ENCODE measurements around the gene KLHL24.
"Not testable (repeated sequence)": the region's sequence is repeated elsewhere in the genome, so short reads cannot be mapped to it uniquely, and the experiment has no call there.

KLHL24 gene

GRCh38 chr3:183697610-183698317, 62.3 kb downstream of the KLHL24 start, which contains the start of gene YEATS2:
Gene YEATS2 (plus strand): TSS chr3:183697797. CDS start chr3:183715163, 17,366 bp downstream.
- DNase-seq, result peak; percentile 77

DNA sequence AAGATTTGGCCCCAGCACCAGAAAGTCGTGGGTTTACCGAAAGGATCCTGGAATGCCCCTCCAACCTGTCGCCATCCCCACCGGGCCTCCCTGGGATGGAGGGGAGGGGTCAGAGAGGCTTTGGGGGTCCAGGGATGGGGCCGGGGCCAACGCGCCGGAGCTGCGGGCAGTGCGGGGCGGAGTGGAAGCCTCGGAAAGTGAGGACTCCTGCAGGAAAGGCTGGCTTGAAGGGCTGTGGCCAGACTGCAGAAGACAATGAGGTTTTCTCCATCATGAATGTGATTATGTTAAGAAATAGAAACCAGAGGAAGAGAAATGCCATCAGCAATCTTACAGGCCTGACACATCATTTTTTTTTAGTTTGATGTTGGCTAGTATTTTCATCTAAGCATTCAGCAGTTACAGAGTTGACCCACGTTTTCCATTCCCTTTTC, 62.9 kb downstream of the KLHL24 start:
- peak; percentile 27 for DNase-seq

DNA sequence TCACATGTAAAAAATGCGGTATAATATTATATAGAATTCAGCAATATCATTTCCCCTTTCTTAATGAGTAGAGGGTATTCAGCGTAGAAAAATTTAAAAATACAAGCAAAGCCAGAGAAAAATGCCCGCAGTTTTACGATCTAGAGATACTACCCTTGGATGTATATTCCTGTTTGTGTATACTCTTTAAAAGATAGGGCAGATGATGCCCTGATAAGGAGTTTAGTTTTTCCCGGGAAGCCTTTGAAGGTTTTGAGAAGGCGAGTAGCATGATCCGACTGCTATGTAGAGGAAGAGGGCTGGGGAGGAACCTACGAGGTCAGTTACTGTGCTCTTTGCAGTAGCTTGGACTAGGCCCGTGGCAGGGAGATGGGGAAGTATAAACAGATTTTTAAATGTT, 63.3 kb downstream of the KLHL24 start:
- peak; percentile 4 for DNase-seq

- peak; percentile 13 for DNase-seq
These were observed 64.0 kb downstream of the KLHL24 start for GRCh38 chr3:183699238-183699947.

DNA sequence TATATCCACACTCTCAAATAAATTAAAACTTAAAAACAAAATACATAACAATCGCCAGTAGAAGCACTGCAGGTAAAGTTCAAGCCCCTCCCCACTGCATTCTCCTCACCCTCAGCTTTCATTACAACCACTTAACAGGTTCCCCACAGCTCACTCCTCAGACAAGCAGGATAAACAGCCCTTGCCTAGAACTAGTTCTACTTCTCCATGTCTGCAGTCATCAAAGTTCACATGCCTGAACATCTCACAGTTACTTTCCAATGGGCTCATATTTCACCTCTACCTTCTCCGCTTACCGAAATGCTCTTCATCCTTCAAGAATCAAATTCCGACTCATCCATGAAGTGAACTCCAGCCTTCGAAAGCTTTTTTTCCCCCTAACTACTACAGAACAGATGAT, 66.3 kb downstream of the KLHL24 start:
- DNase-seq, result no peak

DNA sequence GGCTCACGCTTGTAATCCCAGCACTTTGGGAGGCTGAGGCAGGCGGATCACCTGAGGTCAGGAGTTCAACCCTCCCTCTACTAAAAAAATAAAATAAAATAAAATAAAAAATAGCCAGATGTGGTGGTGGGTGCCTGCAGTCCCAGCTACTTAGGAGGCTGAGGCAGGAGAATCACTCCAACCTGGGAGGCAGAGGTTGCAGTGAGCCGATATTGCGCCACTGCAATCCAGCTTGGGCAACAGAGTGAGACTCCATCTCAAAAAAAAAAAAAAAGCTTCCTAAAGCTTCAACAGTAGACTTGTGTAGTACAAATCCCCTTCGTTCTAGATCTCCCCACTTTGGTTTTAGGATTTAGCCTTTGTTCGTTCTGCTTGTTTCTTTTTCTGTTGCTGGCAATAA, 68.5 kb downstream of the KLHL24 start:
- not testable (repeated sequence) for DNase-seq

DNA sequence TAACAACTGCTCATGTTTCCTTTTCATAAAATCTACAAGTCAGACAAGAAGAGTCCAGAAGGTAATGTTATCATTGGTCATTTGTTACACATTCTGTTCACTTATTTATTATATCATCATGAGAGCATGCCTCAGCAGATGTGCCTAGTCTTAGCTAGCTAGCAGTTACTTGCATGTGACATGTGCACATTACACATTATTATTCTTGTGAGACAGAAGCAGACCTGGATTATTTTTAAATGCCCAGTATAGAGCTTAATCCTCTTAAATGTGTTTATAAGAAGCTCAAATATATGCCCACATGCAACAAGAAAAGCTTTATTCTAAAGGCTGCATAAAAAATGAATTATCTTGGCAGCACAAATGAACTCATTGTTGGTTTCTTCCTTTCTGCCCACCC, 74.8 kb downstream of the KLHL24 start:
- no peak for DNase-seq

- no peak for DNase-seq
These were observed 76.1 kb downstream of the KLHL24 start for GRCh38 chr3:183711516-183711915.

GRCh38 chr3:183714622-183715021, 79.2 kb downstream of the KLHL24 start:
- DNase-seq, result no peak

DNA sequence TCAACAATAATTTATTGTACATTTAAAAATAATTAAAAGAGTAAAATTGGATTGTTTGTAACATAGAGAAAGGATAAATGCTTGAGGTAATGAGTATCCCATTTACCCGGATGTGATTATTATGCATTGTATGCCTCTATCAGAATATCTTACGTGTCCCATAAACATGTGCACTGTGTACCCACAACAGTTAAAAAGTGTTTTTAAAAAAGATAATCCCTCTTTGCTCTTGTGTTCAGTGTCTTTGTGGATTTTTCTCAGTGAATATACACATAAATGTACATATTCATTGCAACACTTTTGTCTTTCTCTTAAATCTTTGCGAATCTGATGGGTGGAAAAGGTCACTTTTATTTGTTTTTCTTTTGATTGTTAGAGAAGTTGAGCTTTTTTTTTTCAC, 82.6 kb downstream of the KLHL24 start:
- no peak for DNase-seq

DNA sequence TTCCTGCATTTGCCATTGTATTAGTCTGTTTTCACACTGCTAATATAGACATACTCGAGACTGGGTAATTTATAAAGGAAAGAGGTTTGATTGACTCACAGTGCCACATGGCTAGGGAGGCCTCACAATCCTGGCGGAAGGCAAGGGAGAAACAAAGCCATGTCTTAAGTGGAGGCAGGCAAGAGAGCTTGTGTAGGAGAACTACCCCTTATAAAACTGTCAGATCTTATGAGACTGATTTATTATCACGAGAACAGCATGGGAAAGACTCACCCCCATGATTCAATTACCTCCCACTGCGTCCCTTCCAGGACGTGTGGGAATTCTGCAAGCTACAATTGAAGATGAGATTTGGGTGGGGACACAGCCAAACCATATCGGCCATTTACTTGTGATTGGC, 90.0 kb downstream of the KLHL24 start:
- DNase-seq, result no peak

- no peak for DNase-seq
These were observed 92.8 kb downstream of the KLHL24 start for GRCh38 chr3:183728204-183728603.

DNA sequence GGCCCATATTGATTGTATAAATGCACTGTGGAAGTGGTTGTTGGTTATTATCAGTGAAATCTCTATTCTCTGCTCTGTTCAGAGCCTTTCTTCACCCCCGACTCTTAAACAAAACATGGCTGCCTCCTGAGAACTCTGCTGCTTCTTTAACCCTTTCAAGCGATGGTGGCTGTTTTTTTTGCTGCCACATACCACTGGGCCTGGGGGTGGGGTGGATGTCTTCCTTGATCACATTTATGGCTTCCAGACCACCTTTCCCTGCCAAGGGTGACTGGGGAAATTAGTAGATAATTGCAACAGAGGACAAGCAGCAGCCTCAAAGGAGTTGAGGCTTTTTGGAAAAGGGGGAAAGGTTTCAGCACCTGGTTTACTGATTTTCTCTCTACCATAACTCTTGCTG, 94.9 kb downstream of the KLHL24 start:
- no peak for DNase-seq

DNA sequence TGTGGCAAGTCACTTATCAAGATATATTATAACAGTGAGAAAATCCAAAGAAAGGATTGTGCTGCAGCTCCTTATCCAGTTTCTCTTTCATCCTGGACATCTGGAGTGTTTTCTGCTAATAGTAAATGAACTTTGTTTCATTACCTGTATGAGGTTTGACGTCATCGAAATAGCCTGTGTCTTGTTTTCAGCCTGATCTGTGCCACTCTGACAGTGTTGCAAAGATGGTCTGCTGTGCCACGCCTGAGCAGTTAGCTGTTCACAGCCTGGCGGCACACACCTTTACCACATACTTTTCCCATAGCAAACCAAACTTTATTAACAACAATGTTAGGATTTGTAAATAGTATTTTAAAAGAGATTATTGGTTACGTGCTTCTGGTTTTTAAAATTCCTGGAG, 96.2 kb downstream of the KLHL24 start:
- DNase-seq, result no peak

GRCh38 chr3:183733553-183733952, 98.1 kb downstream of the KLHL24 start:
- DNase-seq, result no peak
